HG03159 (cell line): ENCODE data around the gene SIX3.

Source experiments
- ATAC-seq: cut with Tn5 transposase; IDR thresholded peaks from one replicate; pipeline ENCODE4 v1.9.1; 2021; ENCODE audit warnings: mild to moderate bottlenecking, moderate library complexity; ENCODE audit not compliant: unreplicated experiment

SIX3 gene

DNA sequence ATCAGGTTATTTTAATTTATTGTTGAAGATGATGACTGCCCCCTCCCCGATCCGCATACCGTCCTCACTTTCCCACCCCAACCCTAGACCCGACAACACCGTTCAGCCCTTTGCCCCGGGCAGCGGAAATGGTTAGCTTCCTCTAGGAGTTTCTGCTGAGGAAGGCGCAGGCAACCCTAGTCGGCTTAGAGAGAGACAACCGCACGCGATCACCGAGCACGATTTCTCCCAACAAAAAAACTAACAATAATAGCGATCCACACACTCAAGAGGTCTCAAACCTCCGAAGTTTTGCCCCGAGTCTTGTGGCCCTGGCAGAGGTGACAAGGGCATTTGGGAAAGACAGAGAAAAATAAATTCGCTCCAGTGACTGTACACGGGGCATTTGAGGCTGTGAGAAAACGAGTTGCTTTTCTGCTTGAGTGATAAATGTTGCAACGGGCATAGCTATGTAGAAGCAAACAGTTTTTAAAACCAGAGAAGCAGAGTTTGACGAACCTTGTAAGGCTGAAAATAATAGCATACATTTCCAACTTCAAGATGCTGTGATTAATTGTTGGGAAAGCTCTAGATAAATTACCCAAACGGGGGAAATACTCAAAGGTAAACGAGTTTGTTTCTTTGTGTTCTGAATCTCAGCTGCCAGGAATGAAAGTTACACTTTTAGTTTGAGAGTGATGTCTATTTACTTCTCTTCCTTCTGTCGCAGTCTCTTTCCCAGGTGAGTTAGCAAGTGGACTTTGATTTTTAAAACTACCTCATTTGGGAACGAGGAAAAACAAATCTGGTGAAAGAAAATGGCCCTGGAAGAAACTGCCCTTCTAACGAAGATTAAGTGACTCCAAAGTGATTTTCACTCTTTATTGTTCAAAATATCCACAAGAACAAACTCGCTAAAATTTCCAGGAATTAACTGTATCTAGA, 11.0 kb upstream of the SIX3 start:
- no peak for ATAC-seq

DNA sequence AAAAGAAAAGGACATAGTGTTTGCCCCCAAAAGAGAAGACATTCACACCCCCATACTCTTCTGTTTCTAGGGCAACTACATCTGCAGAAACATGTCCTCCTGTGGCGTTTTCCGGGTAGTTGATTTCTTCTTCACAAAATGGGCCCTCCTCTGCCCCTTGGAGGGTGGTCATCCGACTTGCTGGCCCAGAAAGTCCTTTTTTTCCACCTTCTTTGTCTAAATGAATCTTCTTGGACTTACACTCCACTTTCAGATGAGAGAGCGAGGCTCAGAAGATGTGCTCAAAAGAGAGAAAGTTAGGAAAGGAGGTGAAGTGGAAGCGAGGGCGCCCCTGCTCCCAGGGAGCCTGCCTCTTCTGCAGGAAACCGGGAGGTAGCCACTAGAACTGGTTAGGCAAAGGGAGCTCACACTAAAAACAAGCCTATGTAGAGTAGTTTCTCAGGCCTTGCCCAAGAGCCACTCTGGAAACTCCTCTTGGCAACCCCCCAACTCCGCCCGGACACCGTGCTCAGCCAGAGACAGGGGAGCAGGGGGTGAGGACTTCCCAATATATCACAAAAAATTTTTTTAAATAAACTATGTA, 10.2 kb upstream of the SIX3 start:
- ATAC-seq: no peak

DNA sequence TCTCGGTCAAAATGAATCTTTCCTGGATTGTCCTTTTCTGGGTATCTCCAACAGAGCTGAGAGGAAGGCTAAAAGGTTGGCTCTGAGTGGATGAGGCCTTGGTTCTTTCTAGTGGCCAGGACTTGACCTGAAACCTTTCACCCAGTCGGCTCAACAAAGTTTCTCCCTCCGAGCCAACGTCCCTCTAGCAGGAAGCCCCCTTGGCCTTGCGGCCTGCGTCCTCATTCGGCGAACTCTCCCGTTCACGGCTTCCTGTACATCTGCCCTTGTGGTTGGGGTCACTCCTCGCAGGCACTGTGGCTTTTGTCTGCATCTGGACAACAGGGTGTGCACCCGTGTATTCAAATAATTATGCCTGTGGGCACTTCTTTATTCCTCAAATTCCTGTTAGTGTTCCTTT, 9.4 kb upstream of the SIX3 start:
- no peak for ATAC-seq

- ATAC-seq: no peak
Observed at GRCh38 chr2:44932564-44933392, 8.7 kb upstream of the SIX3 start.

DNA sequence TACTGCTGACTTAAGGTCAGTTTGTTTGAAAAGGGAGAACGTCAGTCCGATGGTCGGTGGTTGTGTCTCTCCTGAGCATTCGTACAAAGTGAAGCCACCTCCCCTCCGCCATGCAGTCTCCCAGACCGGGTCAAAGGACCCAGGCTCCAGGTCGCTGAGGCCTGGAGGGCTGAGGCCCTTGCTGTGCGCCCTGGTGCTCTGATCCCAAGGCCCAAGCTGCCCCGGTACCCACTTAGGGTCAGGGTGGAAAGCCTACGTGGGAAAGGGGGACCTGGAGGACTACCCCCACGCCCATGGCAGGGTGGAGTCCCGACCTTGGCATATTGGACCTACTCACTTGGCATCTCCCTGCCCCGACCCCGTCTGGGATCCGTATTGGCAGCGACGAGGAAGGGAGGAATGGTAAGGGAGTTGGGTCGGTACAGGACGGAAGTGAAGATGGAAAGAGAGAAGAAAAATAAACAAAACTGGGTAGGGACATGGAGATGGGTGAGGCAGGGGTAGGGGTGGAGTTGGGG, 8.0 kb upstream of the SIX3 start:
- ATAC-seq: no peak

- no peak for ATAC-seq
Observed at GRCh38 chr2:44934038-44934982, 7.2 kb upstream of the SIX3 start.

DNA sequence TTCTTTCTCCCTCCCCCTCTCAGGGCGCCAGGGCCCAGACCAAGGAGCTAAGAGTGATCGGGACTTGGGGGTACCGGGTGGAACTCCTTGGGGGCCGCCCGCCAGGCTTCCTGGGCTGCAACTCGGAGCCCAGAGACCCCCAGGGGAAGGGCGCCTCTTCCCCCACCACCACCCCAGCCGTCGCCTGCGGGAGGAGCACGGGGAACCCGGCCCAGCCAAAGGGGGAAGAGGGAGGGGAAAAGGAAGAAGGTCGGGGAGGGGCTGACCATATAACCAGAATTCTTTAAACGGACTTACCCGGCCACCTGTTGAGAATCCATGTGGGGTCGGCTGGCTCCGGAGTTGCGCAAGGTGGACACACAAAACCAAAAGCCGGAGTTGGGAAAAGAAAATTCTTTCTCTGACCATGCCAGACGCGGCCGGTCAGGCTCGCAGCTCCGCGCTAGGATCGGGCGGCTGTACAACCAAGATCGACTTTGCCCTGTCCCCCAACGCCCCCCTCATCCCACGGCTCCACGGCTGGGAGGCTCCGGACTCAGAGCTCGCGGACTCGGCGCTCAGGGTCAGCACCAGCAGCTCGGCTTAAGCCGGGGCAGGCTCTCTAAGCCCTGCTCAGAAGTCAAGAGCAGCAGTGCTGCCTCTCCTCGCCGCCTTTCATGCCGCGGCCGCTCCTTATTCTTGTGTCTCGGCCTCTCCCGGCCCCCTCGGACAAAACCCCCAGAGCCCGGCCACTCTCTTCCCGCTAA, 6.3 kb upstream of the SIX3 start:
- no peak for ATAC-seq

- no peak for ATAC-seq
Observed at GRCh38 chr2:44935729-44936098, 5.8 kb upstream of the SIX3 start.

DNA sequence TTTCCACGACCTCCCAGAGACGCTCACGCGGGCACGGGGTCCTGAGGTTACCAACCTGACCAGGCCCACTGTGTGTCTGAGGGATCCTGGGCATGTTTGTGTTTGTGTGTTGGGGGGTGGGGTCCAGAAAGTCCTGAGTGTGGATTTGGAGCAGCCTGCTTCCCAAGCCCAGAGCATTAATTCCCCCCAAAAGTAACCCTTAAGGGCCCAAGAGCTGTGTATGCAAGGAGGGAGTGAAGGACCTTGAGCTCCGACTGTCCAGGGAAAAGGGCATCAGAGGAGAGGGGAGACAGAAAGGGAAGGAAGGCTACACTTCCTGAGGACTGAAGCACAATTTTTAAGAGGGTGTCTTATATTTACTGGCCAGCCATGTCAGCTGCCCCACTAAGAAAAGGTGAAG, 5.2 kb upstream of the SIX3 start:
- ATAC-seq: no peak

DNA sequence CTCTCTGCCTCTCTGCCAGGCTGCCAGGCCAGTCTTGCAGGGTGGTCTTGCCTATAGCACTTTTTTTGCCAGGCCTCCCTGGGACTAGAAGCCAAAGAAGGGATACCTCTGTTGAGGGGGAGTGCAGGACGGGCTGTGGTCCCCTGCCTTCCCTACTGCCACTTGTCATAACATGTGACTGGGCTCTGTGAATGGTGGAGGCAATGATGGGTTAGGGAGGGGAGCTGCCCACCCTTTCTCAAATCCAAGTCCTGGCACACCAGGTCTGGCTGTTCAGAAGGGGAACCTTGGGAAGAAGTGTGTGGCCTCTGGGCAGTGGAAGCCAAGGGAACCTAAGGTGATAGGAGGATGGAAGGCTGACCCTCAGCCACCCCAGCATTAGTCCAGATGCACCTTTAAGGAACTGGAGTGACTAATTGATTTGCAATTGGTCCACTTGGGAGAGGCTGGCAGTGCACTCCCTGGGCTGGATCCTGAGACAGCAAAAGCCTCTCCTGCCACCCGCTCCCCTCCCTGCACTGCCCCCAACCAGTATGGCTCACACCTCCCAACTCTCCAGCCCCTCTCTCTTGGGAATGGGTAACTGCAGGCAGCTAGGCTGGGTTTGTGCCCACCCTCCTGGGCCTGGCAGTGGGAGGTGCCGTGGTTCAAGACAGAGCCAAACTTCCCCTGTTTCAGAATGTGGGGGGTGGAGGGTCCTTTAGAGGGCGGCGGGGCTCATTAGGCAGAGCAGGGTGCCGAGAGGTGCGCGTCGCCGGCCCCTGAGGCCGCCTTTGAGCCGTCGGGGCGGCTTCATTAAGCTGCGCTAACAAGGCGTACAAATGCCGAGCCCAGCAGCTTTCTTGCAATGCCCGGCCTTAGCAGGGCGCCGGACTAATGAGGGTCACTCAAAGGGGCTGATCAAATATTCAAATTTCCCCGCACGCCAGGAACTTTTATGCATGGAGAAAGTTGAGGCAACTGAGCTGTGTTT, 4.5 kb upstream of the SIX3 start:
- ATAC-seq: no peak

GRCh38 chr2:44937688-44938240, 3.7 kb upstream of the SIX3 start:
- ATAC-seq: no peak

- ATAC-seq: no peak
Observed at GRCh38 chr2:44938287-44939105, 3.0 kb upstream of the SIX3 start.

DNA sequence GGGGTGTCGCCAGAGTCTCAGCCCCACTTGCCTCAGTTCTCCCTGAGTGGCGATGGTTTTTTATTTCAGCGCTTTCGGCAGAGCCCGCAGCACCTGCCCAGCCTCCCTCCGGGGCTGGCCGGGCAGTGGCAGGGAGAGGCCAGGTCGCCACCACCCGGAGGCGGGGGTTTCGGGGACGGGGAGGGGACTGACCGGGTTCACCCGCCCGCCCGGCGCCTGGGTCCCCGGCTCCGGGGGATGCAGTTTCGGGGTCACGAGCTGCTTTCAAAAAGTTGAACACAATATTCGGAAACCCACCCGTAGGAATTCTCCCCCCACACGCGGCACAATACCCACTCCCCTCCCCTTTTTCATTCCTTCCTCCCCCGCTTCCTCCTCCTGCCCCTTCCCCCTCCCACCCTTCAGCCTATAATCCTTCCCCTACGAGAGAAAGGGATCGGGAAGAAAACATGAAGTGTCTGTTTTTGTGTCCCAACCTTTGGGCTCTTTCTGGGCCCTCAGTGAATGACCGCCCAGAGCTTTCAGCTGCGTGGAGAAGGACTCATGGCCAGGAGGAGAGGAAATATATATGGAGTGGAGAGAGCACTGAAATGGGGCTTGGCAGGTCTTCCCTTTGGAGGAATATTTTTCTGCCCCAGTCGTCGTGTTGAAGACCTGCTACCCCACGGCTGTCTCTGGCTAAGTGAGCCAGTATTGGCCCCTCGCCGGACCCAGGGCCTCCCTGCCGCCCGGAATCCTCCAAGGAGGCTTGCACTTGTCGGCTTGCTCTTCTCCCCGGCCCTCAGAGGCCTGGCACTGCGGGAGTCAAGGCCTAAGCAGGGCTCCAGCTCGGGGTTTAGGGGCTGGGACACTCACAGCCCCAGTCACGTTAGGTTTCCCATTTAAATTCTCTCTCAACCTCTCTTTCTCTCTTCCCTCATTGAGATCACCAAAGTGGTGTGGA, 2.1 kb upstream of the SIX3 start:
- ATAC-seq: no peak

GRCh38 chr2:44940049-44940494, 1.4 kb upstream of the SIX3 start:
- no peak for ATAC-seq

GRCh38 chr2:44940732-44941464, 604 bp upstream of the SIX3 start:
- ATAC-seq: no peak
